ENCODE data around the gene BCAM.

DNA sequence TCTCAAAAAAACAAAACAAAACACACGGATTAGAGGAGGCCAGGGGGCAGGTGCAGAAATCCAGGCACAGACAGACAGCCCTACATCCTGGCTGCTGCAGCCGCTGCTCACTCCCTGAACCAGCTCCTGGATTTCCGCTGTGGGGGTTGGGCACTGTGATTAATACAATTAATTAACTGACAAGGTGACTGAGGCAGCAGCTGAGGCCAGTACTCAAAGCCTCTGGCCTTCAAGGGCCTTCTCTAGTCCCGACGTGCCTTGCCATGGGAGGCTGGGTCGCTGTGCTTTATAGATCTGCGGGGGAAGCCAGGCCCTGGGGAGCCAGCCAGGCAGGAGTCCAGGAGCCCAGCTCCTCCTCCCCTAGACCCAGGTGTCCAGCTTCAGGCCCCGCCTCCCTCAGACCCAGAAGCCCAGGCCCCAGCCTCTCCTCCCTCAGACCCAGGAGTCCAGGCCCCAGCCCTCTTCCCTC lies 41.8 kb downstream of the BCAM start:
- TF ChIP-seq, protein P1, sequence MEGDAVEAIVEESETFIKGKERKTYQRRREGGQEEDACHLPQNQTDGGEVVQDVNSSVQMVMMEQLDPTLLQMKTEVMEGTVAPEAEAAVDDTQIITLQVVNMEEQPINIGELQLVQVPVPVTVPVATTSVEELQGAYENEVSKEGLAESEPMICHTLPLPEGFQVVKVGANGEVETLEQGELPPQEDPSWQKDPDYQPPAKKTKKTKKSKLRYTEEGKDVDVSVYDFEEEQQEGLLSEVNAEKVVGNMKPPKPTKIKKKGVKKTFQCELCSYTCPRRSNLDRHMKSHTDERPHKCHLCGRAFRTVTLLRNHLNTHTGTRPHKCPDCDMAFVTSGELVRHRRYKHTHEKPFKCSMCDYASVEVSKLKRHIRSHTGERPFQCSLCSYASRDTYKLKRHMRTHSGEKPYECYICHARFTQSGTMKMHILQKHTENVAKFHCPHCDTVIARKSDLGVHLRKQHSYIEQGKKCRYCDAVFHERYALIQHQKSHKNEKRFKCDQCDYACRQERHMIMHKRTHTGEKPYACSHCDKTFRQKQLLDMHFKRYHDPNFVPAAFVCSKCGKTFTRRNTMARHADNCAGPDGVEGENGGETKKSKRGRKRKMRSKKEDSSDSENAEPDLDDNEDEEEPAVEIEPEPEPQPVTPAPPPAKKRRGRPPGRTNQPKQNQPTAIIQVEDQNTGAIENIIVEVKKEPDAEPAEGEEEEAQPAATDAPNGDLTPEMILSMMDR (IDR thresholded peaks at IDR 0.05; ENCODE audit: borderline replicate concordance, extremely low read depth, low read length, poor library complexity, severe bottlenecking), result no peak
- no peak for TF ChIP-seq EZH2 (IDR thresholded peaks at IDR 0.05; ENCODE audit: borderline replicate concordance, low read depth, low read length, severe bottlenecking)
